GM12872 (cell line): ENCODE measurements around the gene SHLD1.

ENCODE experiments used
- CTCF ChIP-seq: IDR thresholded peaks from 3 replicates; pipeline ENCODE4 v1.5.1; 2011; ENCODE audit warnings: low read depth, mild to moderate bottlenecking, low read length, moderate library complexity; ENCODE audit not compliant: insufficient read depth

The SHLD1 gene

GRCh38 chr20:5742041-5742440, 8.2 kb upstream of the SHLD1 start:
- TF ChIP-seq CTCF, result no peak

GRCh38 chr20:5745416-5746030, 4.7 kb upstream of the SHLD1 start:
- TF ChIP-seq CTCF, result no peak

- TF ChIP-seq CTCF, result no peak
These were observed 4.1 kb upstream of the SHLD1 start for GRCh38 chr20:5746064-5746463.

- TF ChIP-seq CTCF, result no peak
These were observed 2.0 kb upstream of the SHLD1 start for GRCh38 chr20:5748246-5748645.

- TF ChIP-seq CTCF, result no peak
These were observed 1.7 kb downstream of the SHLD1 start for GRCh38 chr20:5751856-5752255.

GRCh38 chr20:5753814-5754213, 3.6 kb downstream of the SHLD1 start:
- TF ChIP-seq CTCF, result no peak

- TF ChIP-seq CTCF, result no peak
These were observed 7.7 kb downstream of the SHLD1 start for GRCh38 chr20:5757949-5758348.
